GM18517 (cell line): Measurements from ENCODE around the gene ABI1.

Source experiments
- ATAC-seq: cut with Tn5 transposase; IDR thresholded peaks from one replicate; pipeline ENCODE4 v1.9.1; 2021; ENCODE audit warnings: mild to moderate bottlenecking, moderate library complexity; ENCODE audit not compliant: unreplicated experiment

Gene ABI1

GRCh38 chr10:26721561-26721960 lies 139.2 kb downstream of the ABI1 start:
- no peak for ATAC-seq

- ATAC-seq, result no peak
These were observed 143.3 kb downstream of the ABI1 start for GRCh38 chr10:26717476-26717875.

DNA sequence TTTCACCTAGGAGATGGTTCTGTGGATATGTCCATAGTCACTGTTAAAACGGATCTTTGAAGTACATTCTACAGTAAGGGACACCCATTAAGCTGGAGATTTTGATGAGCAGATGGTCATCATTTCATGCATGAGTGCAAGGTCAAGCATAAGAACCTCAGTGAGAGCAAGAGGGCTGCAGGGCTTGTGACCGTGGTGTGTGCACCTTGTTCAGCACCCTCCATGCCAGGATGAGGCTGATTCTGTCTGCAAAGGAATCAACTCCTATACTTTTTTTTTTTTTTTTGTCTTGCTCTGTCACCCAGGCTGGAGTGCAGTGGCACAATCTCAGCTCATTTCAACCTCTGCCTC lies 145.6 kb downstream of the ABI1 start:
- no peak for ATAC-seq

DNA sequence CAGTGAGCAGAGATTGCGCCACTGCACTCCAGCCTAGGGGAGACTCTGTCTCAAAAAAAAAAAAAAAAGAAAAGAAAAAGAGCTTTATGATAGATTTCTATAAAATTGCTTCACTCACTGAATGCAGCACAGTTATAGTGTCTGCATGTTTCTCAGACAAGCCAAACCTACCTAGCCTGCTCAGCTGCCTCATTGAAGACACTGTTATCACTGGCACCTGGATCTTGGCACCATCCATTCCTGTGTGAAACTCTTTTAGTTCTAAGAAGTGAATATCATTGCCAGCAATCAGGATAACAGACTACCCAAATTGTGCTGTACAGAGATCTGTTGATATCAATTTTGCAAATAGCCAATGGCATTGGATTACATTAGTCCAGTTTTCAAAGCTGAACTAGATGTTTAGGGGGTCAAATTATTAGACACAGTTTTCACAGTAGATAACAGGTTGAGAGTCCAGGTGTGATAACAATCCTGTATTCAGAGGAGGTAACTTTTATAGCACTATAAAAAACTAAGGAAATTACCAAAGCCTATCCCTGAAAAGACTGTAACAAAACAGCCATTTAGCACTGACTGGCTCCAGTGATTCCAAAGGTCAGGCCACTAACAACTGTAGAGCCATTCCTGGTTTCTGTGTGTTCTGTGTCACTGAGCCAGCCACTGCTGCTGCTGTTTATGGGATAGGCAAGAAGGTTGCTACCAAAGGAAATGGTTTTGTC lies 146.2 kb downstream of the ABI1 start:
- no peak for ATAC-seq

GRCh38 chr10:26711324-26711723 lies 149.4 kb downstream of the ABI1 start:
- ATAC-seq, result no peak

- no peak for ATAC-seq
These were observed 153.8 kb downstream of the ABI1 start for GRCh38 chr10:26706936-26707335.

DNA sequence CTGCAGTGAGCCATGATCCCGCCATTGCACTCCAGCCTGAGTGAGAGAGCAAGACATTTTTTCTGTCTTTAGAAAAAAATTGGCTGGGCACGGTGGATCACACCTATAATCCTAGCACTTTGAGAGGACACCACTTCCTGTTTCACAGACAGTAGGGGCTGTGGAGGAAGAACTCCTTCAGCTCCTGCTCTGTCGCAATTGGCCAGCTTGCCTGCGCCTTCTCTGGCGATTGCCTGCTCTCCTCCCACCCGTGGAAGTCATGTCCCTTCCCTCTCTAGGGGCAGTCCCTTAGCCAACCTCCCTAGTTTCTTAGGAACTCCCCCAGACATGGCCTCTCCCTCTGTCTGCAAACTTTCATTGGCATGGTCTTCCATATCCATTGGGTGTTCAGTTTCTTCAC lies 154.6 kb downstream of the ABI1 start:
- ATAC-seq, result no peak

DNA sequence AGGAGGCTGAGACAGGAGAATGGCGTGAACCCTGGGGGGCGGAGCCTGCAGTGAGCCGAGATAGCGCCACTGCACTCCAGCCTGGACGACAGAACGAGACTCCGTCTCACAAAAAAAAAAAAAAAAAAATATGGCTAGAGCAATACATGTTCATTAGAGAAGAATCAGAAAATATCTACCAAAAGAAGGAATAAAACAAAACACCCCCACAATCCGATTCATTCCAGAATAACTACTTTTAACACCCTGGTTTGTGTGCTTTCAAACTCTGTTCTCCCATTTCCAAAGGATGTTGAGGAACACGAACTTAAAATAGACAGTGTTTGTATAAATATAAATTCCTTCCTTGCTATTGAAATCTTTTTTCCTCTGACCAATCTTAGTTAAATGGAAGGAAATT lies 156.8 kb downstream of the ABI1 start:
- ATAC-seq, result no peak

GRCh38 chr10:26703096-26703495 lies 157.7 kb downstream of the ABI1 start:
- ATAC-seq, result no peak

- no peak for ATAC-seq
These were observed 159.7 kb downstream of the ABI1 start for GRCh38 chr10:26700884-26701630.

DNA sequence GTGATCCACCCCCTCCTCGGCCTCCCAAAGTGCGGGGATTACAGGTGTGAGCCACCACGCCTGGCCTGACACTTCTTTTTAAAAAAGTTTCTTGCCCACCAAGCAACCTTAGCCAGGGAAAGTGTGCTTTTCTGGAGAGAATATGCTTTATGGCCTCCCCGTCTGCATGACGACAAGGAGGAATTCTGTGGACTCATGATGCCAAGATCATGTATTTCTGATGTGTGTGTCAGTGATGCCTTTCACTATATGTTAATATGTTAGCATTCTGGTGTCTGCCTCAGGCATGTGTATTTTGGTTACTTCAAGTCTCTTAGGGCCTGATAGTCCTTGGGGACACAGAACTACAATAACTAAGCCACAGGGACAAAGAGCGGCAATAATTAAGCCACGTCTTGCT lies 161.1 kb downstream of the ABI1 start:
- no peak for ATAC-seq

DNA sequence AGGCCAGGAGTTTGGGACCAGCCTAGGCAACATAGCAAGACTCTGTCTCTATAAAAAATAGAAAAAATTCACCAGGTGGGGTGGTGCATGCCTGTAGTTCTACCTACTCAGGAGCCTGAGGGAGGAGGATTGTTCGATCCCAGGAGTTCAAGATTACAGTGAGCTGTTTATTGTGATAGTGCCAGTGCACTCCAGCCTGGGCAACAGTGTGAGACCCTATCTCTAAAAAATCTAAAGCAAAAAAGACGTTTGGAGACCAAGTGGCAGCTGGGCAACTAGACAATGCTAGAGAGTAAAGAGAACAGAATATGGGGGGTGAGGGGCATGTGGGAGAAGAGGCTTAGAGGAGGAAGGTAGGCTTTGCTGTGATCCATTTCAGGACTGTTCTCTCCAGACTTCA lies 161.8 kb downstream of the ABI1 start:
- no peak for ATAC-seq

DNA sequence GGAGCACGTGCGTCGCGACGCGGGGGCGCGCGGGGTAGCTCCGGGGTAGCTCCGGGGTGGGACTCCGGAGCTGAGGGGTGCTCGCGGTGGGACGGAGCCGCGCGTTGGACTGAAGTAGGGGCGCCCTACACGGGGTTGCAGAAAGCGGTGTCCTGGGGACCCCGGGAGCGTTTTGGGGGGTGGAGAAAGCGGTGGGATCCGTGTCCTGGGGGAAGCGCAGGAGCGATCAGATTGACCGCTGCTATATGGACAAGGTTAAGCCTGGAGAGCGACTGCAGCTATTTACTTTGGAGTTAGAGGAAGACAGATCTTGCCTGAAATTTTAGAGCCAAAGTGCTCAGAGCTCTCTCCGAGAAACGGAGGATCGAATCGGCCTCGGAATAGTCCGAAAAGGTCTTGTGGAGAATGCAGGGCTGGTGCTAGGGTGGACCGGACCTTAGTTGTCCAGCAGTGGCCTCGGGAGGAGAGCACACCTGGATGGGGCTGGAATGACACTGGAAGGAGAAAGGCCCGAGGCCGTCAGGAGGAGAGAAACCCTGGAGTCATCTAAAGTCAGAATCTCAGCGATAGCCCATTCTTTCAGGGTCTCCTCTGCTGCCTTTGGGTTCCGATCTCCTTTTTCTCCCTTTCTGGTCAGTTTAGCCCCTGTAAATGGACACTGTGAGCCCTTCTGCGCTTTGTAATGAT lies 162.7 kb downstream of the ABI1 start:
- ATAC-seq, result no peak

DNA sequence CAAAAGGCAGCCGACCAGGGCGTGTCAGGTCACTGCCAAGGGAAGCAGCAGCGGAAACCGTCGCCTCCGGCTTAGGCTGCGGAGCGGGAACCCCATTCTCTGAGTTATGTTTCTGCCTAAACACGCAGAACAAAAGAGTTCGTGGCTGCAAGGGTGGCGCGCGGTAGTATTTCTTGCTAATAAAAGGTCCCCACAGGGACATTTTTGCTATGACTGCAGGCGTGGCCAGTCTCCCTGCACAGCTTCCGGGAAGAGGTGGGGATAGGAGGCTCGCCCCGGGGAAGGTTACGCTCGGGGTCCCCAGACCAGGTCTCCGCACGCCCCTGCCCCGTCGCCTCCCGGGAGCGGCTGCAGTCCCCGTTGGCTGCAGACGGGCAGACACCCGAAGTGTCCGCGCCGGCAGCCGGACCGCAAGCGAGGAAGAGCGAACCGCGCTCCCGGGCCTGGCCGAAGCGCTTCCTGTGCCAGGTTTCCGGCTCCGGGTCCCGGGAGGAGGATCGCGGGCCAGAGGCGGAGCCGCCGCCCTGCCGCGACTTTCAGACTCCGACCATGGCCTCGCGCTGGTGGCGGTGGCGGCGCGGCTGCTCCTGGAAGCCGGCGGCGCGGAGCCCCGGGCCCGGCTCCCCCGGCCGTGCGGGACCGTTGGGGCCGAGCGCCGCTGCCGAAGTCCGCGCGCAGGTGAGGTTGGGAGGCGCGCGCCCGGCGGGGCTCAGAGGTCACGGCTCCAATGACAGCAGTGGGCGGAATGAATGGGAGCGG lies 163.4 kb downstream of the ABI1 start, which contains the start of gene PDSS1:
Gene PDSS1 (plus strand): TSS at position 539 of the 759 bp plus-strand sequence. CDS start 11 bp downstream, at position 550.
- peak; percentile 74 for ATAC-seq

DNA sequence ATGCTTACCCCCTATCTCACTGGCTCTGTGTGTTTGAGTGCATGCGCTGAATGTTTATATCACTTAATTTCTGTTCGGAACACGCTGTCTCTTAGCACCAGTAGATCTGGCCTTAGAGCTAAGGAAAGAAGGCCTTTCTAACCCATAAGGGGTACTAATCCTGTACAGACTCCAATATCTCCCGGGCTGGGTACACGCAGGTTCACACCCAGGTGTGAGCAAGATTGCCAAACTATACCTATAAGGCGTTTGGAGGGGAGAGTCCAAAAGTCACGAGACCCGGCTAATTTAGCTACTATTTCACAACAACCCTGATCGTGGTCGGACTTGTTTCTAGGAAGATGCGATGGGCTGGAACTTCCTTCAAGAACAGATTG lies 164.0 kb downstream of the ABI1 start:
- ATAC-seq, result peak; percentile 2
